ENCODE data around the gene ELMO1. TPM values are rescaled to one million over a fixed set of nuclear protein-coding genes. Genes with fewer than 3 reads are reported as not detected.

ELMO1 gene
- total and polyA plus RNA-seq, 2 experiments from 2014 or later = 6.5 to 24.9 TPM

- no peaks in the 10 kb centered on the region for H3K27me3 ChIP-seq (ENCODE audit: insufficient read depth)
- H3K36me3 ChIP-seq (ENCODE audit: insufficient read depth) = no peaks in the 10 kb centered on the region
- Mint-ChIP-seq H3K36me3 (ENCODE audit: low read depth) (peaks cover 18% of the 10 kb centered on the region; the same call in 2 of the 3 replicates), H3K27ac (peak overlapping the region; percentile 99), H3K4me3 (no peak overlapping the region), H3K27me3 (ENCODE audit: insufficient read depth, low read depth, poor library complexity) (peaks cover 5% of the 10 kb centered on the region), H3K4me1 (peaks cover 37% of the 10 kb centered on the region), H3K9me3 (peaks cover 13% of the 10 kb centered on the region)
- H3K4me3 ChIP-seq = no peak overlapping the region
- peaks cover 11% of the 10 kb centered on the region for H3F3A ChIP-seq (replicated peaks; ENCODE audit: low read depth)
- DNase-seq (ENCODE audit: low spot score) (no peak), ATAC-seq (no peak)
- peak overlapping the region; percentile 37; the same call in 1 of the 2 replicates for H3K4me2 ChIP-seq
- peaks cover 22% of the 10 kb centered on the region for H3K4me1 ChIP-seq (ENCODE audit: insufficient read depth)
- TF ChIP-seq CTCF (conservative IDR thresholded peaks at IDR 0.05; ENCODE audit: low read depth in 2 of 2) (no peak), JUNB (IDR thresholded peaks at IDR 0.05; ENCODE audit: unreplicated experiment) (no peak), POLR2AphosphoS5 (IDR thresholded peaks at IDR 0.05; ENCODE audit: low read depth) (no peak), EZH2 (IDR thresholded peaks at IDR 0.05; ENCODE audit: low read depth, unreplicated experiment) (no peak), ETS1 (IDR thresholded peaks at IDR 0.05) (no peak), EZH2phosphoT487 (IDR thresholded peaks at IDR 0.05; ENCODE audit: unreplicated experiment) (no peak), REST (IDR thresholded peaks at IDR 0.05; ENCODE audit: unreplicated experiment) (no peak), CREB1 (CRISPR knock-in tag; IDR thresholded peaks at IDR 0.05; ENCODE audit: low read depth) (no peak), ZNF331 (CRISPR knock-in tag; IDR thresholded peaks at IDR 0.05; ENCODE audit: low read depth) (no peak), ZNF462 (CRISPR knock-in tag; IDR thresholded peaks at IDR 0.05) (no peak), NANOG (IDR thresholded peaks at IDR 0.05; ENCODE audit: borderline replicate concordance) (no peak), STAT1 (IDR thresholded peaks at IDR 0.05; ENCODE audit: unreplicated experiment) (no peak)
- H3K79me2 ChIP-seq (replicated peaks; ENCODE audit: insufficient read depth) = no peaks in the 10 kb centered on the region
- no peak overlapping the region for H2AFZ ChIP-seq
- no peaks in the 10 kb centered on the region for H4K20me1 ChIP-seq (replicated peaks; ENCODE audit: insufficient read depth)
- H3K9me2 ChIP-seq (ENCODE audit: insufficient read depth) = no peaks in the 10 kb centered on the region
- H3K27ac ChIP-seq (ENCODE audit: low read depth) = peak overlapping the region; percentile 95
Observed at GRCh38 chr7:37249240-37249639, 199.4 kb downstream of the ELMO1 start.

Measured in GM23338 (cell line).